Neural progenitor cell (in vitro differentiated cells): ENCODE data around the gene C15orf39. TPM values are rescaled to one million over a fixed set of nuclear protein-coding genes. Genes with fewer than 3 reads are reported as not detected.

Experiments used
- DNase-seq: peaks from one replicate; pipeline ENCODE4 v3.0.0-alpha.2; 2016; ENCODE audit warnings: low spot score
- H2AFZ ChIP-seq: fragments of 200-600 bp; sonication (generic); replicated peaks from 2 replicates; pipeline ENCODE4 v1.6.1; 2016; ENCODE audit warnings: antibody characterized with exemption
- H3F3A ChIP-seq: fragments of 200-600 bp; sonication (generic); 2 replicates; pipeline ENCODE4 v1.6.1; 2016; ENCODE audit warnings: antibody characterized with exemption, low read depth
- H3K27ac ChIP-seq: fragments of 200-600 bp; sonication (generic); 2 replicates; pipeline ENCODE4 v1.5.1; 2016; ENCODE audit warnings: mild to moderate bottlenecking
- H3K27me3 ChIP-seq: fragments of 200-600 bp; sonication (generic); 2 replicates; pipeline ENCODE4 v1.6.1; 2016; ENCODE audit warnings: mild to moderate bottlenecking, moderate library complexity
- H3K36me3 ChIP-seq: fragments of 200-600 bp; sonication (generic); 2 replicates; pipeline ENCODE4 v1.5.1; 2016
- H3K4me1 ChIP-seq: fragments of 200-600 bp; sonication (generic); 2 replicates; pipeline ENCODE4 v1.6.1; 2016; ENCODE audit warnings: mixed run types
- H3K4me2 ChIP-seq: fragments of 200-600 bp; sonication (generic); 2 replicates; pipeline ENCODE4 v1.6.1; 2016
- H3K4me3 ChIP-seq: fragments of 200-600 bp; sonication (generic); 2 replicates; pipeline ENCODE4 v1.5.1; 2016
- H3K79me2 ChIP-seq: fragments of 200-600 bp; sonication (generic); 2 replicates; pipeline ENCODE4 v1.6.1; 2016; ENCODE audit warnings: low read depth
- H3K9ac ChIP-seq: fragments of 200-600 bp; sonication (generic); 2 replicates; pipeline ENCODE4 v1.6.1; 2016
- H3K9me3 ChIP-seq: fragments of 200-600 bp; sonication (generic); 2 replicates; pipeline ENCODE4 v1.5.1; 2016; ENCODE audit warnings: low read depth
- H4K20me1 ChIP-seq: fragments of 200-600 bp; sonication (generic); 2 replicates; pipeline ENCODE4 v1.6.1; 2016; ENCODE audit warnings: low read depth
- H3K27ac Mint-ChIP-seq: 3 replicates; pipeline ENCODE4 v1.8.0; 2021; ENCODE audit warnings: mixed read lengths
- H3K27me3 Mint-ChIP-seq: 2 replicates; pipeline ENCODE4 v1.8.0; 2022; ENCODE audit warnings: low read depth, mild to moderate bottlenecking, inconsistent platforms, moderate library complexity, mixed read lengths; ENCODE audit not compliant: insufficient read depth
- H3K36me3 Mint-ChIP-seq: 3 replicates; pipeline ENCODE4 v1.8.0; 2021; ENCODE audit warnings: mixed read lengths
- H3K4me1 Mint-ChIP-seq: 3 replicates; pipeline ENCODE4 v1.8.0; 2021; ENCODE audit warnings: mixed read lengths
- H3K4me3 Mint-ChIP-seq: 3 replicates; pipeline ENCODE4 v1.8.0; 2021; ENCODE audit warnings: mild to moderate bottlenecking, moderate library complexity, mixed read lengths
- H3K9me3 Mint-ChIP-seq: 3 replicates; pipeline ENCODE4 v1.8.0; 2020; ENCODE audit warnings: mixed read lengths
- CTCF ChIP-seq: fragments of 200-600 bp; sonication (generic); IDR thresholded peaks from 2 replicates; pipeline ENCODE4 v1.5.1; 2017; ENCODE audit warnings: antibody characterized with exemption, mild to moderate bottlenecking
- EZH2 ChIP-seq: fragments of 200-600 bp; sonication (generic); IDR thresholded peaks from 2 replicates; pipeline ENCODE4 v1.6.1; 2017; ENCODE audit warnings: antibody characterized with exemption, mild to moderate bottlenecking, moderate library complexity
- EZH2phosphoT487 ChIP-seq: fragments of 200-600 bp; sonication (generic); IDR thresholded peaks from 2 replicates; pipeline ENCODE4 v1.6.1; 2017; ENCODE audit warnings: antibody characterized with exemption
- total RNA-seq: library from RNA; depleted of rRNA; stranded (reverse); fragments of >200 nt; gene quantifications from 2 replicates; pipeline ENCODE4 v1.2.3, GENCODE V29; 2015; ENCODE audit warnings: low replicate concordance

Gene C15orf39
- total RNA-seq, 1 donor from 2014 or later, result 1.2 TPM

DNA sequence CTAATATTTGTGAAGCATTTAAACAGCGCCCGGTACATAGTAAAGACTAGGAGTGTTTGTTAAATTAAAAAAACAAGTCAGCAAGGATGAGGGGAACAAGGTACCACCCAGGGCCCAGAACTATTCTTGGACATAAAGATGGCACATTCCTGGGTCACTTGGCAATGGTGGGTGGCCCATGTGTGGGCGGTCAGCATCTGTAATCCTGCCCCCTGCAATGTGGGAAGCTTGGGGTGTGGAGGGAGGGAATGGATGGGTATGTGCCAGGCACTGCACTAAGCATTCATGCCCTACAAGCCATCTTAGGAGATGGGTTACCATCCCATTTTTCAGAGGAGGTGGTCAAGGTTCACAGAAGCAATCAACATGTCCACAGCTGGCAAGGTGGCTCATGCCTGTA lies 7.3 kb upstream of the C15orf39 start:
- no peak overlapping the region for H3K27ac Mint-ChIP-seq
- no peak overlapping the region for H3K4me2 ChIP-seq
- H3K36me3 ChIP-seq, result no peaks in the 10 kb centered on the region
- H3K27me3 ChIP-seq, result peaks cover 2% of the 10 kb centered on the region
- peaks cover 28% of the 10 kb centered on the region for H3K27me3 Mint-ChIP-seq
- no peaks in the 10 kb centered on the region for H3F3A ChIP-seq
- no peak overlapping the region for H3K4me3 ChIP-seq
- DNase-seq, result no peak
- H3K4me1 Mint-ChIP-seq, result peaks cover 37% of the 10 kb centered on the region
- H4K20me1 ChIP-seq, result no peaks in the 10 kb centered on the region
- no peak overlapping the region for H3K9ac ChIP-seq
- no peaks in the 10 kb centered on the region for H3K36me3 Mint-ChIP-seq
- no peak overlapping the region for H3K4me3 Mint-ChIP-seq
- H3K79me2 ChIP-seq, result no peaks in the 10 kb centered on the region
- H3K9me3 ChIP-seq, result no peaks in the 10 kb centered on the region
- no peaks in the 10 kb centered on the region for H3K9me3 Mint-ChIP-seq
- TF ChIP-seq EZH2phosphoT487 (no peak), CTCF (no peak), EZH2 (no peak)
- H2AFZ ChIP-seq, result no peak overlapping the region
- no peak overlapping the region for H3K27ac ChIP-seq
- peaks cover 16% of the 10 kb centered on the region for H3K4me1 ChIP-seq

GRCh38 chr15:75195122-75195765 lies 6.4 kb upstream of the C15orf39 start:
- Mint-ChIP-seq H3K4me1 (peaks cover 44% of the 10 kb centered on the region), H3K36me3 (no peaks in the 10 kb centered on the region), H3K4me3 (no peak overlapping the region), H3K27me3 (peaks cover 32% of the 10 kb centered on the region), H3K27ac (no peak overlapping the region), H3K9me3 (no peaks in the 10 kb centered on the region)
- no peak for TF ChIP-seq EZH2phosphoT487
- no peak for TF ChIP-seq EZH2
- no peak for TF ChIP-seq CTCF
- Histone ChIP-seq H3K27ac (no peak overlapping the region), H3K4me2 (peak overlapping the region; percentile 66), H3K36me3 (no peaks in the 10 kb centered on the region), H4K20me1 (no peaks in the 10 kb centered on the region), H3K4me1 (peaks cover 20% of the 10 kb centered on the region), H3K4me3 (peak overlapping the region; percentile 25), H3K79me2 (no peaks in the 10 kb centered on the region), H3F3A (no peaks in the 10 kb centered on the region), H3K9me3 (no peaks in the 10 kb centered on the region), H3K9ac (no peak overlapping the region), H3K27me3 (peaks cover 11% of the 10 kb centered on the region), H2AFZ (no peak overlapping the region)
- peak; percentile 90 for DNase-seq

DNA sequence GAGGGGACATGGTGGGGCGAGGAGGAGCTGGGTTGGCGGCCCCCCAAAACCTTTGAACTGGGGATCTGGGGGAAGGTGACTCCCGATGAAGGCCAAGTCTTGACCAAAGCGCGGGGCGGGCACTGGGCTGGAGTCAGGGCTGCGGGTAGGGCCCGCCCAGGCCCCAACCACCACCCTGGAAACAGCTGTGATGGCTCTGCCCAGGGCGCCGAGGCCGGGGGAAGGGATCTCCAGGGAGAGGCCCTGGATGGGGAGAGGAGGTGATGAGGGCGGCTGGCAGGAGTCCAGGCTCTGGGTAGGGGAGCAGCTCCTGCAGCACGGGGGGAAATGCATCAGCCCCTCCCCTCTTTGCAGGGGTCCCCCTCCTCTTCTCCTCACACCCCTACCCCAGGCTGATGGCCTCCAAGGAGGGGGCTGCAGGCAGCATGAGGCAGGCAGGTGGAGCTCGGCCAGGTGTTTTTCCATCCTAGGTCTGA lies 5.9 kb upstream of the C15orf39 start:
- peak; percentile 11 for DNase-seq
- no peak overlapping the region for H3K9ac ChIP-seq
- no peak overlapping the region for H3K27ac Mint-ChIP-seq
- H3K27me3 ChIP-seq, result peaks cover 16% of the 10 kb centered on the region
- H3K4me3 ChIP-seq, result peak overlapping the region; percentile 25
- peaks cover 5% of the 10 kb centered on the region for H3F3A ChIP-seq
- no peak overlapping the region for H3K4me3 Mint-ChIP-seq
- H3K4me2 ChIP-seq, result peak overlapping the region; percentile 66
- H3K9me3 ChIP-seq, result no peaks in the 10 kb centered on the region
- H3K27me3 Mint-ChIP-seq, result peaks cover 35% of the 10 kb centered on the region
- H3K27ac ChIP-seq, result no peak overlapping the region
- peaks cover 26% of the 10 kb centered on the region for H3K4me1 ChIP-seq
- no peaks in the 10 kb centered on the region for H3K79me2 ChIP-seq
- no peaks in the 10 kb centered on the region for H3K36me3 Mint-ChIP-seq
- no peak overlapping the region for H2AFZ ChIP-seq
- TF ChIP-seq CTCF (no peak), EZH2phosphoT487 (no peak), EZH2 (no peak)
- H4K20me1 ChIP-seq, result peaks cover under 1% of the 10 kb centered on the region
- no peaks in the 10 kb centered on the region for H3K9me3 Mint-ChIP-seq
- H3K4me1 Mint-ChIP-seq, result peaks cover 46% of the 10 kb centered on the region
- H3K36me3 ChIP-seq, result no peaks in the 10 kb centered on the region
